ENCODE data around the gene NXPH2.

NXPH2 gene

DNA sequence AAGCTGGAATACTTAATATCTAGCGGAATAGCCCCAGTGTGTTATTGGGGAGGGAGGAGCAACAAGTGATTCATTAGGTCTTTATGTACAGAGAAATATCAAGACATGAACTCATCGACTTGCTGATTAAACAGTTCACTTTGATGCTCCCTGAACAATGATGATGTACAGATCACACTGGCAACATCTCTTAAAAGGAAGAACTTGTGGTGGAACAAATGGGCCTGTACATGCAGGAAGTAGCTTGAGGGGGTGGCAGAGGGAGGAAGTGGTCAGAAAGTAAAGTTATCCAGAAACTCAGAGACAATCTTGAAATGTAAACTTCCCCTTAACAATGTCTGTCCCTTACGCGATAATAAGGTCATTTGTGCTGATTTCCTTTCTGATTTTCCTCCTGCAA lies 90.5 kb downstream of the NXPH2 start:
- H3K27ac ChIP-seq, result no peak overlapping the region
- POLR2A ChIA-PET (ENCODE audit: low non-redundant PET), result no interaction called here
- CTCF ChIA-PET, result no interaction called here
- TF ChIP-seq, protein P1, sequence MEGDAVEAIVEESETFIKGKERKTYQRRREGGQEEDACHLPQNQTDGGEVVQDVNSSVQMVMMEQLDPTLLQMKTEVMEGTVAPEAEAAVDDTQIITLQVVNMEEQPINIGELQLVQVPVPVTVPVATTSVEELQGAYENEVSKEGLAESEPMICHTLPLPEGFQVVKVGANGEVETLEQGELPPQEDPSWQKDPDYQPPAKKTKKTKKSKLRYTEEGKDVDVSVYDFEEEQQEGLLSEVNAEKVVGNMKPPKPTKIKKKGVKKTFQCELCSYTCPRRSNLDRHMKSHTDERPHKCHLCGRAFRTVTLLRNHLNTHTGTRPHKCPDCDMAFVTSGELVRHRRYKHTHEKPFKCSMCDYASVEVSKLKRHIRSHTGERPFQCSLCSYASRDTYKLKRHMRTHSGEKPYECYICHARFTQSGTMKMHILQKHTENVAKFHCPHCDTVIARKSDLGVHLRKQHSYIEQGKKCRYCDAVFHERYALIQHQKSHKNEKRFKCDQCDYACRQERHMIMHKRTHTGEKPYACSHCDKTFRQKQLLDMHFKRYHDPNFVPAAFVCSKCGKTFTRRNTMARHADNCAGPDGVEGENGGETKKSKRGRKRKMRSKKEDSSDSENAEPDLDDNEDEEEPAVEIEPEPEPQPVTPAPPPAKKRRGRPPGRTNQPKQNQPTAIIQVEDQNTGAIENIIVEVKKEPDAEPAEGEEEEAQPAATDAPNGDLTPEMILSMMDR (conservative IDR thresholded peaks at IDR 0.05; ENCODE audit: low read depth), result no peak
- no peak for DNase-seq (ENCODE audit: low spot score)

DNA sequence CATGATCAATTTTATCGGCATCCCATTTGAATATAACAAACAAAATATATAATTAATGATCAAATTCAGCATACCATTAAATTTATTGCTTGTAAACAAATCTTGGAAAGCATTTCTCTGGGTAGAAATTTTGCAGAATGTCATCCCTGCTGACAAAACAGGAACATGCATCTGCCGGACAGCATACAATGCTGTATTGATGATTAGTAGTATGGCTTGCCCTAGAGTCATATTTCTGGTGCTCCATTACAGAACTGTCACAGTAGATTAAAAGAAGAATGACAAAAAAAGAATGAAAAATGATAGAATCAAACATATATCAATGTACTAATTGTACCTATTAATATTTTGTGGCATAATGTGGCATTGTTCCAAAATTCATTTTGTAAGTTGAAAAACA lies 98.0 kb downstream of the NXPH2 start:
- TF ChIP-seq, protein P1 (conservative IDR thresholded peaks at IDR 0.05; ENCODE audit: low read depth), result no peak
- CTCF ChIA-PET, result no interaction called here
- POLR2A ChIA-PET (ENCODE audit: low non-redundant PET), result no interaction called here
- H3K27ac ChIP-seq, result no peak overlapping the region
- no peak for DNase-seq (ENCODE audit: low spot score)

- DNase-seq (ENCODE audit: low spot score), result no peak
- ChIA-PET POLR2A (ENCODE audit: low non-redundant PET) (no interaction called here), CTCF (interaction anchor here (0.6 kb wide), 2 partner anchors 147 to 239 kb away, joined by 3 read pairs; no protein-coding TSS in a partner anchor)
- TF ChIP-seq, protein P1 (conservative IDR thresholded peaks at IDR 0.05; ENCODE audit: low read depth), result no peak
- no peak overlapping the region for H3K27ac ChIP-seq
These were observed 103.0 kb downstream of the NXPH2 start for GRCh38 chr2:138677221-138677620.

- POLR2A ChIA-PET (ENCODE audit: low non-redundant PET), result no interaction called here
- H3K27ac ChIP-seq, result no peak overlapping the region
- TF ChIP-seq, protein P1 (conservative IDR thresholded peaks at IDR 0.05; ENCODE audit: low read depth), result no peak
- CTCF ChIA-PET, result interaction anchor here (0.6 kb wide), 4 partner anchors 110 to 390 kb away, joined by 3 to 4 read pairs (median 3); no protein-coding TSS in a partner anchor
- DNase-seq (ENCODE audit: low spot score), result no peak
These were observed 103.6 kb downstream of the NXPH2 start for GRCh38 chr2:138676619-138677021.

DNA sequence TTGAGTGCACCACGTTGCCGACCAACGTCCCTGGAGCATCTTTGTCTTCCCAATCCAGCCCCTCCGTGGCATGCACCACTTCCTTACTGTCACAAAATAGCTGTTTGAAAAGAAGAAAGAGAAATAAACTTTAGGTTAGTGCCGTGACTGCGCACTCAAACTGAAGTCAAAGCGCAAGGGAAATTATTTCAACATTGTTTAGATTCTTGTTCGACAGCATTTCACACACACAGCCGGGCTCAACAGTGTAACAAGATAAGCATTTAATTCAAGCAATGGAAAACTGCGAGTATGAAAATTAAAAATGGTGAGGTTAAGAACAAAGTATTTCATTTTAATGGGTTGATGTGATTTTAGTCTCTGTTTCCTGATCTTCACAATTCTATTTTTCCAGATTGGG lies 108.6 kb downstream of the NXPH2 start:
- POLR2A ChIA-PET (ENCODE audit: low non-redundant PET), result no interaction called here
- TF ChIP-seq, protein P1 (conservative IDR thresholded peaks at IDR 0.05; ENCODE audit: low read depth), result no peak
- CTCF ChIA-PET, result no interaction called here

GRCh38 chr2:138670734-138671133 lies 109.5 kb downstream of the NXPH2 start:
- TF ChIP-seq, protein P1 (conservative IDR thresholded peaks at IDR 0.05; ENCODE audit: low read depth), result no peak
- no peak for DNase-seq (ENCODE audit: low spot score)
- H3K27ac ChIP-seq, result no peak overlapping the region
- POLR2A ChIA-PET (ENCODE audit: low non-redundant PET), result no interaction called here
- CTCF ChIA-PET, result interaction anchor here (0.6 kb wide), 1 partner anchor 54 kb away, joined by 3 read pairs; no protein-coding TSS in a partner anchor

More for the DNA sequence above, 108.6 kb downstream of the NXPH2 start:
- no peak overlapping the region for H3K27ac ChIP-seq
- no peak for DNase-seq (ENCODE audit: low spot score)

GRCh38 chr2:138665937-138666336 lies 114.3 kb downstream of the NXPH2 start:
- DNase-seq (ENCODE audit: low spot score), result no peak
- CTCF ChIA-PET, result no interaction called here
- TF ChIP-seq, protein P1 (conservative IDR thresholded peaks at IDR 0.05; ENCODE audit: low read depth), result no peak

More at GRCh38 chr2:138665937-138666336, 114.3 kb downstream of the NXPH2 start:
- no peak overlapping the region for H3K27ac ChIP-seq
- POLR2A ChIA-PET (ENCODE audit: low non-redundant PET), result no interaction called here
